Measurements from ENCODE around the gene FLNB.

- TF ChIP-seq EZH2 (IDR thresholded peaks at IDR 0.05; ENCODE audit: insufficient read depth, poor library complexity, severe bottlenecking) (no peak), EZH2phosphoT487 (IDR thresholded peaks at IDR 0.05; ENCODE audit: insufficient read depth, low read depth) (no peak)
These were observed 129.1 kb downstream of the FLNB start for GRCh38 chr3:58137306-58137705.

Data from GM23248 (cell line).